WTC11 (cell line): Measurements from ENCODE around the gene KLHL26.

Experiments used
- ATF3 ChIP-seq: sonication (generic); formaldehyde crosslinking; conservative IDR thresholded peaks from 2 replicates; pipeline ENCODE4 v1.8.1; 2022; ENCODE audit warnings: mild to moderate bottlenecking, missing genetic modification reagents
- CREM ChIP-seq: sonication (generic); formaldehyde crosslinking; IDR thresholded peaks from 2 replicates; pipeline ENCODE4 v1.8.1; 2022; ENCODE audit warnings: mild to moderate bottlenecking, missing genetic modification reagents, moderate library complexity
- E2F4 ChIP-seq: sonication (generic); formaldehyde crosslinking; IDR thresholded peaks from 2 replicates; pipeline ENCODE4 v1.8.1; 2022; ENCODE audit warnings: low read depth, mild to moderate bottlenecking, moderate library complexity, missing genetic modification reagents, borderline replicate concordance
- FOXK1 ChIP-seq: sonication (generic); formaldehyde crosslinking; IDR thresholded peaks from 2 replicates; pipeline ENCODE4 v1.8.0; 2022; ENCODE audit warnings: mild to moderate bottlenecking, moderate library complexity, missing genetic modification reagents
- FOXP4 ChIP-seq: sonication (generic); formaldehyde crosslinking; IDR thresholded peaks from 2 replicates; pipeline ENCODE4 v1.8.0; 2022; ENCODE audit warnings: mild to moderate bottlenecking, missing genetic modification reagents
- MYBL2 ChIP-seq: sonication (generic); formaldehyde crosslinking; IDR thresholded peaks from 2 replicates; pipeline ENCODE4 v1.8.1; 2023; ENCODE audit warnings: mild to moderate bottlenecking, moderate library complexity, missing genetic modification reagents
- NFE2L1 ChIP-seq: sonication (generic); formaldehyde crosslinking; IDR thresholded peaks from 2 replicates; pipeline ENCODE4 v1.8.1; 2023; ENCODE audit warnings: missing genetic modification reagents
- PRRX2 ChIP-seq: fragments of 250-450 bp; sonication (Bioruptor Pico); IDR thresholded peaks from 2 replicates; pipeline ENCODE4 v1.8.0; 2021; ENCODE audit warnings: mild to moderate bottlenecking
- STAT6 ChIP-seq: sonication (generic); formaldehyde crosslinking; conservative IDR thresholded peaks from 2 replicates; pipeline ENCODE4 v1.8.1; 2023; ENCODE audit warnings: mild to moderate bottlenecking, low read depth, missing genetic modification reagents, moderate library complexity
- TEAD1 ChIP-seq: sonication (generic); formaldehyde crosslinking; IDR thresholded peaks from 2 replicates; pipeline ENCODE4 v1.8.0; 2022; ENCODE audit warnings: mild to moderate bottlenecking, missing genetic modification reagents
- TF ChIP-seq, protein P1 (sequence below): fragments of 200-600 bp; IDR thresholded peaks from 2 replicates; pipeline ENCODE4 v1.8.0; 2022; ENCODE audit warnings: antibody characterized with exemption
- TF ChIP-seq, protein P2 (sequence below): sonication (generic); formaldehyde crosslinking; IDR thresholded peaks from 2 replicates; pipeline ENCODE4 v1.8.1; 2023; ENCODE audit warnings: mild to moderate bottlenecking, missing genetic modification reagents, moderate library complexity
- TF ChIP-seq, protein P3 (sequence below): sonication (generic); formaldehyde crosslinking; IDR thresholded peaks from 2 replicates; pipeline ENCODE4 v1.8.0; 2022; ENCODE audit warnings: mild to moderate bottlenecking, missing genetic modification reagents
- TF ChIP-seq, protein P4 (sequence below): sonication (generic); formaldehyde crosslinking; IDR thresholded peaks from 2 replicates; pipeline ENCODE4 v1.8.1; 2023; ENCODE audit warnings: mild to moderate bottlenecking, missing genetic modification reagents, borderline replicate concordance

DNA sequence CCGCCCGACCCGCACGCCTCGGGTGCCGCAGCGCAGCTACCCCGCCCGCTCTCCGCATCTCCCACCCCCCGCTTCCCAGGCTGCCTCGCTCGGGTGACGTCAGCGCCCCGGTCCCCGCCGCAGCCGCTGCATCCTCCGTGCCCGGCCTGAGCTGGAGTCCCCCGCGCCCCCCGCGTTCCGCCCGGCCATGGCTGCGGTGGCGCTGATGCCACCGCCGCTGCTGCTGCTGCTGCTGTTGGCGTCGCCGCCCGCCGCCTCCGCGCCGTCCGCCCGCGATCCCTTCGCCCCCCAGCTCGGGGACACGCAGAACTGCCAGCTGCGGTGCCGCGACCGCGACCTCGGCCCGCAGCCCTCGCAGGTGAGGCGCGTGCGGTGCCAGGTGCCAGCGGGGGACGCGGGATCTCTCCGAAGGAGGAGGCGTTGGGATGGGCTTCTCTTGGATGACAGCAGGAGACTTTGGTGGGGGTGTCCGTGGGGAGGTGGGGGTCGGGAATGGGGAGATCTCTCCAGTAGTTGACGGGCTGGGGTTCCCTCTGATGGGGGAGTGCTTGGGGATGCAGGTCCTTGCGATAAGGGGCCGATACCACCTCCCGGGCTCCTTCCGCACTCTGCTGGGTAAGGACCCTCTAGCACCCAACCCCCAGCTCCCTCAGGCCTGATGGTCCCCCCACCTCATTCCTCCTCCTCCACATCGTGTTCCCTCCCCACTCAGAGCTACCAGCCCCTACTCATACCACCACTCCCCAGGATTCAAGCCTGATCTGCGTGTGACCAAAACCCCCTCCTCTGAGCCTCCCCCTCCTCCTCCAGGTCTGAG is 23.8 kb upstream of the KLHL26 start, which contains the start of gene TMEM59L:
- TF ChIP-seq, protein P1, sequence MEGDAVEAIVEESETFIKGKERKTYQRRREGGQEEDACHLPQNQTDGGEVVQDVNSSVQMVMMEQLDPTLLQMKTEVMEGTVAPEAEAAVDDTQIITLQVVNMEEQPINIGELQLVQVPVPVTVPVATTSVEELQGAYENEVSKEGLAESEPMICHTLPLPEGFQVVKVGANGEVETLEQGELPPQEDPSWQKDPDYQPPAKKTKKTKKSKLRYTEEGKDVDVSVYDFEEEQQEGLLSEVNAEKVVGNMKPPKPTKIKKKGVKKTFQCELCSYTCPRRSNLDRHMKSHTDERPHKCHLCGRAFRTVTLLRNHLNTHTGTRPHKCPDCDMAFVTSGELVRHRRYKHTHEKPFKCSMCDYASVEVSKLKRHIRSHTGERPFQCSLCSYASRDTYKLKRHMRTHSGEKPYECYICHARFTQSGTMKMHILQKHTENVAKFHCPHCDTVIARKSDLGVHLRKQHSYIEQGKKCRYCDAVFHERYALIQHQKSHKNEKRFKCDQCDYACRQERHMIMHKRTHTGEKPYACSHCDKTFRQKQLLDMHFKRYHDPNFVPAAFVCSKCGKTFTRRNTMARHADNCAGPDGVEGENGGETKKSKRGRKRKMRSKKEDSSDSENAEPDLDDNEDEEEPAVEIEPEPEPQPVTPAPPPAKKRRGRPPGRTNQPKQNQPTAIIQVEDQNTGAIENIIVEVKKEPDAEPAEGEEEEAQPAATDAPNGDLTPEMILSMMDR, result no peak
- TF ChIP-seq FOXK1 (CRISPR knock-in tag) (0 out of 2 replicates have a peak, but pooled peaks have one; percentile 42), MYBL2 (CRISPR knock-in tag) (no peak), ATF3 (CRISPR knock-in tag) (no peak), NFE2L1 (CRISPR knock-in tag) (no peak), CREM (CRISPR knock-in tag) (peak; percentile 85; the same call in 1 of the 2 replicates), FOXP4 (CRISPR knock-in tag) (peak; percentile 77), E2F4 (CRISPR knock-in tag) (no peak), STAT6 (CRISPR knock-in tag) (no peak), TEAD1 (CRISPR knock-in tag) (0 out of 2 replicates have a peak, but pooled peaks have one; percentile 16), PRRX2 (no peak)
- TF ChIP-seq, protein P2, sequence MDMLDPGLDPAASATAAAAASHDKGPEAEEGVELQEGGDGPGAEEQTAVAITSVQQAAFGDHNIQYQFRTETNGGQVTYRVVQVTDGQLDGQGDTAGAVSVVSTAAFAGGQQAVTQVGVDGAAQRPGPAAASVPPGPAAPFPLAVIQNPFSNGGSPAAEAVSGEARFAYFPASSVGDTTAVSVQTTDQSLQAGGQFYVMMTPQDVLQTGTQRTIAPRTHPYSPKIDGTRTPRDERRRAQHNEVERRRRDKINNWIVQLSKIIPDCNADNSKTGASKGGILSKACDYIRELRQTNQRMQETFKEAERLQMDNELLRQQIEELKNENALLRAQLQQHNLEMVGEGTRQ (CRISPR knock-in tag), result no peak
- TF ChIP-seq, protein P3, sequence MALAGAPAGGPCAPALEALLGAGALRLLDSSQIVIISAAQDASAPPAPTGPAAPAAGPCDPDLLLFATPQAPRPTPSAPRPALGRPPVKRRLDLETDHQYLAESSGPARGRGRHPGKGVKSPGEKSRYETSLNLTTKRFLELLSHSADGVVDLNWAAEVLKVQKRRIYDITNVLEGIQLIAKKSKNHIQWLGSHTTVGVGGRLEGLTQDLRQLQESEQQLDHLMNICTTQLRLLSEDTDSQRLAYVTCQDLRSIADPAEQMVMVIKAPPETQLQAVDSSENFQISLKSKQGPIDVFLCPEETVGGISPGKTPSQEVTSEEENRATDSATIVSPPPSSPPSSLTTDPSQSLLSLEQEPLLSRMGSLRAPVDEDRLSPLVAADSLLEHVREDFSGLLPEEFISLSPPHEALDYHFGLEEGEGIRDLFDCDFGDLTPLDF (CRISPR knock-in tag), result no peak
- TF ChIP-seq, protein P4, sequence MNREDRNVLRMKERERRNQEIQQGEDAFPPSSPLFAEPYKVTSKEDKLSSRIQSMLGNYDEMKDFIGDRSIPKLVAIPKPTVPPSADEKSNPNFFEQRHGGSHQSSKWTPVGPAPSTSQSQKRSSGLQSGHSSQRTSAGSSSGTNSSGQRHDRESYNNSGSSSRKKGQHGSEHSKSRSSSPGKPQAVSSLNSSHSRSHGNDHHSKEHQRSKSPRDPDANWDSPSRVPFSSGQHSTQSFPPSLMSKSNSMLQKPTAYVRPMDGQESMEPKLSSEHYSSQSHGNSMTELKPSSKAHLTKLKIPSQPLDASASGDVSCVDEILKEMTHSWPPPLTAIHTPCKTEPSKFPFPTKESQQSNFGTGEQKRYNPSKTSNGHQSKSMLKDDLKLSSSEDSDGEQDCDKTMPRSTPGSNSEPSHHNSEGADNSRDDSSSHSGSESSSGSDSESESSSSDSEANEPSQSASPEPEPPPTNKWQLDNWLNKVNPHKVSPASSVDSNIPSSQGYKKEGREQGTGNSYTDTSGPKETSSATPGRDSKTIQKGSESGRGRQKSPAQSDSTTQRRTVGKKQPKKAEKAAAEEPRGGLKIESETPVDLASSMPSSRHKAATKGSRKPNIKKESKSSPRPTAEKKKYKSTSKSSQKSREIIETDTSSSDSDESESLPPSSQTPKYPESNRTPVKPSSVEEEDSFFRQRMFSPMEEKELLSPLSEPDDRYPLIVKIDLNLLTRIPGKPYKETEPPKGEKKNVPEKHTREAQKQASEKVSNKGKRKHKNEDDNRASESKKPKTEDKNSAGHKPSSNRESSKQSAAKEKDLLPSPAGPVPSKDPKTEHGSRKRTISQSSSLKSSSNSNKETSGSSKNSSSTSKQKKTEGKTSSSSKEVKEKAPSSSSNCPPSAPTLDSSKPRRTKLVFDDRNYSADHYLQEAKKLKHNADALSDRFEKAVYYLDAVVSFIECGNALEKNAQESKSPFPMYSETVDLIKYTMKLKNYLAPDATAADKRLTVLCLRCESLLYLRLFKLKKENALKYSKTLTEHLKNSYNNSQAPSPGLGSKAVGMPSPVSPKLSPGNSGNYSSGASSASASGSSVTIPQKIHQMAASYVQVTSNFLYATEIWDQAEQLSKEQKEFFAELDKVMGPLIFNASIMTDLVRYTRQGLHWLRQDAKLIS (CRISPR knock-in tag), result no peak
